ENCODE data around the gene STEAP3.

GRCh38 chr2:119276864-119277263 lies 53.2 kb downstream of the STEAP3 start:
- TF ChIP-seq CTCF (IDR thresholded peaks at IDR 0.05) (no peak), POLR2A (IDR thresholded peaks at IDR 0.05) (no peak)
